ENCODE data around the gene SEMA6B.

GRCh38 chr19:4503825-4504170, 55.7 kb downstream of the SEMA6B start:
- no peak for TF ChIP-seq CTCF (conservative IDR thresholded peaks at IDR 0.05; ENCODE audit: low read depth, low read length)
- TF ChIP-seq POLR2A (IDR thresholded peaks at IDR 0.05; ENCODE audit: low read depth, low read length), result no peak
- TF ChIP-seq MAFK (IDR thresholded peaks at IDR 0.05; ENCODE audit: low read depth, low read length), result no peak
- no peak for TF ChIP-seq RFX5 (IDR thresholded peaks at IDR 0.05; ENCODE audit: low read depth, low read length)
- no peak for TF ChIP-seq ELK1 (IDR thresholded peaks at IDR 0.05; ENCODE audit: borderline replicate concordance, low read depth, low read length)
- no peak for TF ChIP-seq CEBPB (IDR thresholded peaks at IDR 0.05; ENCODE audit: low read depth, low read length)
- TF ChIP-seq FOS (IDR thresholded peaks at IDR 0.05; ENCODE audit: low read depth, low read length), result no peak
- TF ChIP-seq, protein P1, sequence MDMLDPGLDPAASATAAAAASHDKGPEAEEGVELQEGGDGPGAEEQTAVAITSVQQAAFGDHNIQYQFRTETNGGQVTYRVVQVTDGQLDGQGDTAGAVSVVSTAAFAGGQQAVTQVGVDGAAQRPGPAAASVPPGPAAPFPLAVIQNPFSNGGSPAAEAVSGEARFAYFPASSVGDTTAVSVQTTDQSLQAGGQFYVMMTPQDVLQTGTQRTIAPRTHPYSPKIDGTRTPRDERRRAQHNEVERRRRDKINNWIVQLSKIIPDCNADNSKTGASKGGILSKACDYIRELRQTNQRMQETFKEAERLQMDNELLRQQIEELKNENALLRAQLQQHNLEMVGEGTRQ (IDR thresholded peaks at IDR 0.05; ENCODE audit: low read depth, low read length), result no peak
- no peak for TF ChIP-seq BHLHE40 (IDR thresholded peaks at IDR 0.05; ENCODE audit: low read depth, low read length)
- TF ChIP-seq SMC3 (IDR thresholded peaks at IDR 0.05; ENCODE audit: low read depth, low read length), result no peak
- TF ChIP-seq RCOR1 (IDR thresholded peaks at IDR 0.05; ENCODE audit: insufficient replicate concordance, low read length), result no peak
- TF ChIP-seq RAD21 (IDR thresholded peaks at IDR 0.05; ENCODE audit: low read length), result no peak
- no peak for TF ChIP-seq MAZ (IDR thresholded peaks at IDR 0.05; ENCODE audit: borderline replicate concordance, low read depth, low read length)
